Measurements from ENCODE around the gene AP2A2.

Gene AP2A2

GRCh38 chr11:1029051-1029450 lies 103.4 kb downstream of the AP2A2 start:
- DNase-seq (ENCODE audit: low read depth in 2 of 2), result no peak

DNA sequence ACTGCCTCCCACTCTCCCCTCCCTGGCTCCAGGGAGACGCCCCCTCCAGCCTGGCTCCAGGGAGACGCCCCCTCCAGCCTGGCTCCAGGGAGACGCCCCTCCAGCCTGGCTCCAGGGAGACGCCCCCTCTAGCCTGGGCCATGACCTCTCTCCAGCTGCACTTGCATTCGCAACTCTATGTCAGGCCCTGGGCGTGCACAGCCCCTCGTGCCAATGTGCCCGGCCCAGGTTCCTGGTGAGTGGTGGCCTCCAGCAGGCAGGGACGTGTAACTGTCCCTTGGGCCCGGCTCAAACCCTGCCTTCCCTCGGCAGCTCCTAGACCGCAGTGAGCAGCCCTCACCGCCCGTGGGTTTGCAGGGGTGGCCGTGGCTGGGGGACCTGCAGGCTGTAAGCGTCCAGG lies 104.0 kb downstream of the AP2A2 start:
- DNase-seq (ENCODE audit: low read depth in 2 of 2), result no peak

- no peak for DNase-seq (ENCODE audit: low read depth in 2 of 2)
These were observed 104.4 kb downstream of the AP2A2 start for GRCh38 chr11:1030086-1030485.

GRCh38 chr11:1030556-1030955 lies 104.9 kb downstream of the AP2A2 start:
- no peak for DNase-seq (ENCODE audit: low read depth in 2 of 2)

DNA sequence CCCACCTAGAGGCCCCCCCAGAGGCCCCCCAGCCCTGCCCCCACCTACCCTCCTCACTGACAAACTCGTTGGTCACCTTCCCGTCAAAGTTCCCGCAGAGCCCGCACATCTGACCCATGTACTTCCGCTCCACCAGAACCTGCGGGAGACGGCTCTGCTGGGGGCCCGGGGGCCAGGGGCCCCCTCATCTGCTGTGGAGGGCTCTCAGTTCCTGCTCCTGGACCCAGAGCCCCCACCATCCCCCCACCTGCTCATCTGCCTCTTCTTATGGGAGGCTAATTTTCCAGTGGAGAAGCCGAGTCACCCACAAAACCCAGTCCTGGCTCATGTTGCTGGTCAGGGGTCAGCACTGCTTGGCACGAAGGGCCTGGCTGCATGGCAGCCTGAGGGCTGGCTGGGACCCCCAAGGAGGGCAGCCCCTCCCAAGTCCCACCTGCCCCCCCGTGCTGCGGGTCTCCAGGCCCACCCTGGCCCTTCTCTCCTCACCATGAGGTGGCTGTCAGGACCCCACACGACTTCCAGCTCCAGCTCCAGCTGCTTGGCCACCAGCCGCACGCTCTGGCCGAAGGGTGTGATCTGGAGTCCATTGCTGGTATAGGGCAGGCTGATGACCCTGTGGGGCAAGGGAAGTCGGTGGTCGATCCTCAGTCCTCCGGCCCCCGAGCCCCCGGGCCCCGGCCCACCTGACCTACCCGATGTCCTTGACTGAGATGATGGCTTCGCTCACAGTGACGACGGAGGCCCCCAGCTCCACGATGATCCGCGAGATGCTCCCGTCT lies 105.6 kb downstream of the AP2A2 start:
- no peak for DNase-seq (ENCODE audit: low read depth in 2 of 2)

- DNase-seq (ENCODE audit: low read depth in 2 of 2), result no peak
These were observed 106.7 kb downstream of the AP2A2 start for GRCh38 chr11:1032310-1032891.

DNA sequence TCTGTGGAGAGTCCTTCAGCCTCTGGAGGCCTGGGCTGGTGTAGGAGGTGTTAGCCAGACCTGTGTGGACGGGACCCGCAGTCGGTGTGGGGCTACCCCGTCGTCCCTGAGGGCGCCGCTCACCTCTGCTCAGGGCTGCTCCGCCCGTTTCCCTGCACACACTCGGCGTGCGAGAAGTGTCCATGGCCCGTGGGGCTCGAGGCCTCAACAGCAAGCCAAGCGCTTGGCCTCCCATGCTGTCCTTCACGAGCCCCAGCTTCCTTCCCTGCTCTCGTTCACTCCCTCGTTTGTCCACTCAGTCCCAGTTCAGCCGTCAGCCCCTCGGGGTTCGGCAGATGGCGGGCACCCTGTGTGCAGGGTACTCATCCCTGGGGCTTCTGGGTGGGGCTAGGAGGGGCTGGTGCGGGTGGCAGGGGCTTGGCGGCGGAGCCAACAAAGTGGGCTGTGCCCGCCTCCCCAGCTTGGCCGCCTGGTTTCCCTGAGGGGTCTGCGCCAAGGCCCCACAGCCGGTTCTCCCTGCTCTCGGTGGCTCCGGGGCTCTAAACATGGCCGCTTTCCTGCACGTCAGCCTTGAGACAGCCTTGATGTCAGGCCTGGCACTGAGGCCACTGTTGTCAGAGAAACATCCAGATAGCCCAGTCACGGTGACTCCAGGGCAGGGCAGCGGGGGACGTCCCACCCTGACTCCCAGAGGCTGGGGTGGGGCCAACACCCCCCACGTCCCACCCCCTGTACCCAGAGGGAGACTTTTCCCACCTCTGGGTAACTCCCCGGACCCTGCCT lies 107.5 kb downstream of the AP2A2 start:
- DNase-seq (ENCODE audit: low read depth in 2 of 2), result no peak

GRCh38 chr11:1034001-1034400 lies 108.3 kb downstream of the AP2A2 start:
- no peak for DNase-seq (ENCODE audit: low read depth in 2 of 2)

GRCh38 chr11:1034456-1035295 lies 109.0 kb downstream of the AP2A2 start:
- no peak for DNase-seq (ENCODE audit: low read depth in 2 of 2)

- no peak for DNase-seq (ENCODE audit: low read depth in 2 of 2)
These were observed 110.1 kb downstream of the AP2A2 start for GRCh38 chr11:1035577-1036283.

DNA sequence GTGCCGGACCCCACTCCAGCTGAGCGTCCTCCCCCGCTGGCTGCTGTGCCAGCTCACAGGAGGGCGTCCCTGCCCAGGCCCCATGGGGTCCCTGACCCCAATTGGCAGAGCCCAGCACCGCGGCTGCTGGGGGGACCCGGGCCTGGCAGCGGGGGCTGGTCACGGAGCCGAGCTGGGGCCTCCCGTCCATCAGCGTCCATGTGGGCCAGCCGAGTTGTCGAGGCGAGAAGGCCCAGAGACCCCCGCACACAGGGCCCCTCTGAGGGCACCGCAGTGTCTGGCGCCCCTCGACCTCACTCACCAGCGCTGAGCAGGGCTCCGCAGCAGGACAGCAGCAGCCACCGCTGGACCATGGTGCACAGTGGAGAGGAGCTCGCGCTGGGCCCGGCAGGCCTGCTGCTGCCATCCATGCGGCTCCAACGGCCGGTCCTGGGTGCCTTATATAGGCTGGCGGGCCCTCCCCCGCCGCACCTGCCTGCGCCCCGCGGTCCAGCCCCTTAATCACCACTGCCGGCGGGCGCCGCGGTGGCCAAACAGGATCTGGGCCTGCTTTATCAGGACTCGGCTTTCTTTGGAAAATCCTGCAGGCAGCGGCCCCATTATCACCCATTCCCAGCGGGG lies 110.7 kb downstream of the AP2A2 start, which contains the start of gene MUC6:
Gene MUC6, minus strand, starts transcription at position 416 of the 621 bp plus-strand sequence. Its CDS starts 63 bp downstream, at position 353.
- no peak for DNase-seq (ENCODE audit: low read depth in 2 of 2)

- no peak for DNase-seq (ENCODE audit: low read depth in 2 of 2)
These were observed 111.3 kb downstream of the AP2A2 start for GRCh38 chr11:1036931-1037330.

- no peak for DNase-seq (ENCODE audit: low read depth in 2 of 2)
These were observed 111.9 kb downstream of the AP2A2 start for GRCh38 chr11:1037506-1038055.

DNA sequence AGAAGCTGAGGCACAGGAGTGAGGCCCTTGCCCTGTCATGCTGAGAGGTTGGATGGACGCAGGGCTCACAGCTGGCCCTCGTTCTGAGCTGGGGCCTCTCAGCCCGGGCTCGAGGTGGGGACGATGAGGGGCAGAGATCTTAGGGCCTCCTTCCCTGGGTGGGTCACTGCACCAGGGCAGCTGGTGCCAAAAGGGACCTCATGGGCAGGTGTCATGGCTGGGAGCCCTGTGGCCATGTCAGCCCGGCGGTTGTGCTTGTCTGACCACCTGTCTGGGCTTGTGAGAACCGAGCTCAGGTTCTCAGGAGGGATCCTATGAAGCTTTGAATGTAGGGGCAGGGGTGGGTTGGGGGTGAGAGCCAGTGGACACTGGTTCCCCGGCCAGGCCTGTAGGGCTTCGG lies 112.7 kb downstream of the AP2A2 start:
- DNase-seq (ENCODE audit: low read depth in 2 of 2), result no peak

GRCh38 chr11:1038921-1039320 lies 113.3 kb downstream of the AP2A2 start:
- DNase-seq (ENCODE audit: low read depth in 2 of 2), result no peak

GRCh38 chr11:1039481-1040427 lies 114.1 kb downstream of the AP2A2 start:
- no peak for DNase-seq (ENCODE audit: low read depth in 2 of 2)

DNA sequence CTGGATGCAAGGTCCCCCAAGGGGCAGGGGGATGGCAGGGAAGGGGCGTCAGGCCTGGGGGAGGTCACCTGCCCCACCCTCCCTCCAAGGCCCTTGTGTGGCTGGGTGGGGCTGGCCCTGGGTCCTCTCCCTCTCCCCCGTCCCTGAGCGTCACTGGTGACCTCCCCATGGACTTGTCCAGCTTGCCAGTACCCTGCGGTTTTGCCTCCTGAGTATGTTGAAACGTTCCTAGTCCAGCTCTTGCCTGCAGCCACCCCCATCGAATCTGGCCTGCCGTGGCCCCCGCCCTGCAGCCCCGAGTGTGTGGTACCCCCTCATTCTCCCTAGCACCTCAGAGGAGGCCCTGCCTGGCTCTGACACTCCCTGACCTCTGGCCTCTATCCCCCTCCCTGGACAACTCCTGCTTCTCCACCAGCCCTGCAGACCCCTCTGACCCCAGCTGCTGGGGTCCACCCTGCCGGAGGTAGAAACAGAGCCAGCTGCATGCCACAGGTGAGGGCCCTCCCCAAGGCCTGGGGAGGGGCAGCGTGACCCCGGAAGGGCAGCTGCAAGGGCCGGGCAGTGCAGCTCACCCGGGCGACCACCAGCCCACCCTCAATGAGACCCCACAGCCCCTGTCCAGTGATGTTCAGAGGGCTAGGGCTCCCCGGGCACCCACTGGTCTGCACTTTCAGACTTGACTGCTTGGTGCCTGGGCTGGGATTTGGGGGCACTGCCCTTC lies 114.9 kb downstream of the AP2A2 start:
- DNase-seq (ENCODE audit: low read depth in 2 of 2), result no peak

- DNase-seq (ENCODE audit: low read depth in 2 of 2), result no peak
These were observed 115.4 kb downstream of the AP2A2 start for GRCh38 chr11:1041149-1041467.

DNA sequence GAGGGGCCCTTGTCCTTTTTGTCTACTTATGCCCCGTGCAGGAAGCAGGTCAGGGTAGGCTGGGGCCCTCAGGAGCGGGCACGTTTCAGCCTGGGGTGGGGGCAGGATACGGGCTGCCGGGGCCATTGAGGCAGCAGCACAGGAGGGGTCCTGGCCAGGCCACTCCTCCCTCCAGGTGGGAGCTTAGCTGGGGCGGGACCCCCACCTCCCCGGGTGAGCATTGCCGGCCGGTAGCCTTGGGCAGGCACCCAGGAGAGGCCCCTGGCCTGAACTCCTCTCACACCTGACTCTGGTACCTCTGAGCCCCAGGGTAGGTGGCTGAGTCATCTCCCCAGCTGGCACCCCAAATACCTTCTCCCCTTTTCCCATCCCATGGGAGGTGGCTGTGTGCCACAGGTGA lies 115.8 kb downstream of the AP2A2 start:
- no peak for DNase-seq (ENCODE audit: low read depth in 2 of 2)

Measured in activated CD8-positive, alpha-beta memory T cell treated with anti-CD3 and anti-CD28 coated beads for 4 hours (primary cell).